ENCODE results near the gene MSI2.

Gene MSI2

GRCh38 chr17:57577751-57578607 is 321.7 kb downstream of the MSI2 start:
- DNase-seq = peak; percentile 89
- TF ChIP-seq CTCF (IDR thresholded peaks at IDR 0.05; ENCODE audit: low read depth, low read length) = no peak
- Histone ChIP-seq H3K36me3 (peaks cover 22% of the 10 kb centered on the region), H3K4me3 (ENCODE audit: low read depth, low read length) (peak overlapping the region; percentile 22), H3K9me3 (ENCODE audit: severe bottlenecking) (no peaks in the 10 kb centered on the region), H3K27ac (peak overlapping the region; percentile 74), H3K27me3 (ENCODE audit: insufficient read depth, low read depth, severe bottlenecking) (no peaks in the 10 kb centered on the region)

GRCh38 chr17:57578608-57579225 is 322.4 kb downstream of the MSI2 start:
- no peaks in the 10 kb centered on the region for H3K27me3 ChIP-seq (ENCODE audit: insufficient read depth, low read depth, severe bottlenecking)
- no peak for DNase-seq
- TF ChIP-seq CTCF (IDR thresholded peaks at IDR 0.05; ENCODE audit: low read depth, low read length) = no peak
- no peak overlapping the region for H3K4me3 ChIP-seq (ENCODE audit: low read depth, low read length)
- H3K9me3 ChIP-seq (ENCODE audit: severe bottlenecking) = no peaks in the 10 kb centered on the region
- peak overlapping the region; percentile 74 for H3K27ac ChIP-seq
- peaks cover 22% of the 10 kb centered on the region for H3K36me3 ChIP-seq

- H3K27me3 ChIP-seq (ENCODE audit: insufficient read depth, low read depth, severe bottlenecking) = no peaks in the 10 kb centered on the region
- DNase-seq = no peak
- peak overlapping the region; percentile 74 for H3K27ac ChIP-seq
These were observed 322.9 kb downstream of the MSI2 start for GRCh38 chr17:57579245-57579644.

GRCh38 chr17:57580055-57580739 is 323.9 kb downstream of the MSI2 start:
- H3K27ac ChIP-seq = peak overlapping the region; percentile 74
- no peak for DNase-seq
- no peaks in the 10 kb centered on the region for H3K9me3 ChIP-seq (ENCODE audit: severe bottlenecking)
- H3K27me3 ChIP-seq (ENCODE audit: insufficient read depth, low read depth, severe bottlenecking) = no peaks in the 10 kb centered on the region
- no peak overlapping the region for H3K4me3 ChIP-seq (ENCODE audit: low read depth, low read length)
- H3K36me3 ChIP-seq = peaks cover 28% of the 10 kb centered on the region
- TF ChIP-seq CTCF (IDR thresholded peaks at IDR 0.05; ENCODE audit: low read depth, low read length) = no peak

More at GRCh38 chr17:57579245-57579644, 322.9 kb downstream of the MSI2 start:
- Histone ChIP-seq H3K9me3 (ENCODE audit: severe bottlenecking) (no peaks in the 10 kb centered on the region), H3K36me3 (peaks cover 27% of the 10 kb centered on the region), H3K4me3 (ENCODE audit: low read depth, low read length) (no peak overlapping the region)
- TF ChIP-seq CTCF (IDR thresholded peaks at IDR 0.05; ENCODE audit: low read depth, low read length) = no peak

- no peak overlapping the region for H3K4me3 ChIP-seq (ENCODE audit: low read depth, low read length)
- DNase-seq = no peak
- TF ChIP-seq CTCF (IDR thresholded peaks at IDR 0.05; ENCODE audit: low read depth, low read length) = no peak
- H3K36me3 ChIP-seq = peaks cover 31% of the 10 kb centered on the region
- peak overlapping the region; percentile 23; the same call in 1 of the 2 replicates for H3K27ac ChIP-seq
- H3K27me3 ChIP-seq (ENCODE audit: insufficient read depth, low read depth, severe bottlenecking) = no peaks in the 10 kb centered on the region
- H3K9me3 ChIP-seq (ENCODE audit: severe bottlenecking) = no peaks in the 10 kb centered on the region
These were observed 326.8 kb downstream of the MSI2 start for GRCh38 chr17:57582881-57583756.
